HG03469 (cell line): ENCODE measurements around the gene SLC35F2.
A peak's percentile ranks its signal among the peaks of the same experiment; 100 is the strongest.

Experiments
- ATAC-seq: cut with Tn5 transposase; IDR thresholded peaks from one replicate; pipeline ENCODE4 v1.9.1; 2021; ENCODE audit warnings: mild to moderate bottlenecking, moderate library complexity, moderate number of reproducible peaks; ENCODE audit not compliant: unreplicated experiment

The SLC35F2 gene

GRCh38 chr11:107743191-107743590 lies 115.4 kb downstream of the SLC35F2 start:
- ATAC-seq, result no peak

DNA sequence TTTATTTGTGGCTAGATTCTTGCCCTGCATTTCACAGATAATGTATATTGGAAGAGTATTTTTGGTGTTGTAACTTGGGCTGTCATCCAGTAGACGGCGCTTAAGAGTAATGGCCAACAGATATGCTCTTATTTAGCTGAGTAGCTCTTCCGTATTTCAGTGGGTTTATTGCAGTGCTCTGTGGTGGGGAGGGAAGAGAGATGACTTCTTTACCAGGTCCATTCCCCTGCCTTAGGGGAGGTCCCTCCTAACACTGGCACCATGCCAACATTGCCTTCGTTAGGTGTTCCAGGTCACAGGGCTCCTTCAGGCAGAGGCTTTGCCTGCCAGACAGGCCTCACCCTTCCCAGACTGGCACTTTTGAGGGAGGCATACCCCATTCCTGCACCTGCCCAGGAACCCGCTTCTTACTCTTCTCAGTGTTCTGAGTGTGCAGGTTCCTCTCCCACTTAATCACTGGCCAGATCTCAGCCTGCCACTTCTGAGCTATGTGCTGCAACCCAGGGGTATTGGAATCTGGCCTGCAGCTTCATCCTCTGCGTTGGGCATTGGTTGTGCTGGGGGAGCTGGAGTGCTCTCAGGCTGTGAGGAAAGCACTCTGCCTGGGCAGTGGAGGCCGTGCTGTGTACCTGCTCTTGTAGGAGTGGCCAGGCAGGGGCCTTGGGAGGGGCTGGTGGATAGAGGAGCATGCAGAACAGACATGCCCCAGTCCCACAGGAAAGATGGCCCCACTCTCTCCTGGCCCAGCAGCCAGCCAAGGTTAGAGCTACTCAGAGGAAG lies 117.4 kb downstream of the SLC35F2 start:
- peak; percentile 94 for ATAC-seq
